ENCODE results near the gene NDUFS2. TPM values are rescaled to one million over a fixed set of nuclear protein-coding genes. Genes with fewer than 3 reads are reported as not detected.
A peak's percentile ranks its signal among the peaks of the same experiment; 100 is the strongest.

Gene NDUFS2
- total RNA-seq, 1 experiment from 2014 or later, result 123 TPM

DNA sequence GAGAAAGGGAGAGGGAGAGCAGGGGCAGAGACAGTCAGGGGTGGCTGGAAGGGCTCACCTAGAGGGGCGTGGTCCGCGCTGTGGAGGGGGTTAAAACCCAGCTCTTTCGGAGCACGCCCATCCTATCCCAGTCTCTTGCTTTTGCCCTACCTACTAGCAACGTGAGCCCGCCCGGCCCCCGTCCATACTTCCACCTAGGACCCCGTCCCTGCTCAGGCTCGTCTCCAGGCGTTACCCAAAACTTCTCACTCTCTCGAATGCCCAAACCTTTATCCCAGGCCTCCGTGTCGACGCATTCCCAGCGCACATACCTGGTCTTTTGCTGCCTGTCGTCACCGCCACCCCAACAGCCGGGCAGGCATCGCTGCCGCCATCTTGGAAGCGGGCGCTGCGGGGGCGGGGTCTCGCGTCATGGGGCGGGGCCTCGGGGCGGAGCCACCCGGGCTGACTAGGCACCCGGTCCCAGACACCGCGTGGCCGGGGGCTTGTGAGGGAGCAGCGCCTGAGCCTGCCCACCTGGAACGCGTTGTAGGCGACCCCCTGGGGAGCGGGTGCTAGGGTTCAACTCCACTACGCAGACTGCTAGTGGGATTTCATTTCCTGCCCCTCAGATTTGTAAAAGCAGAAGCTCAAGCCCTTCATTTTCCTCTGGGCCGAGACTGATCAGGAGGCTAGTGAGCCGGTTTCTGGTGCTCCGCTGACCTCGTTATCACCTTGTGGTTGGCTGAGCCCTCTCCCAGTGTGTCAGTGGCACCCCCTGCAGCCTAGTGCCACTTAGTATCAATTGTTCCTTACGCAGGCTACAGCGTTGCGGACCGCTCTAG is 24.8 kb upstream of the NDUFS2 start, which contains the start of gene B4GALT3:
Gene B4GALT3 (minus strand): TSS at position 396 of the 824 bp plus-strand sequence. CDS start 1,447 bp downstream, outside the sequence.
- TF ChIP-seq, protein P1, sequence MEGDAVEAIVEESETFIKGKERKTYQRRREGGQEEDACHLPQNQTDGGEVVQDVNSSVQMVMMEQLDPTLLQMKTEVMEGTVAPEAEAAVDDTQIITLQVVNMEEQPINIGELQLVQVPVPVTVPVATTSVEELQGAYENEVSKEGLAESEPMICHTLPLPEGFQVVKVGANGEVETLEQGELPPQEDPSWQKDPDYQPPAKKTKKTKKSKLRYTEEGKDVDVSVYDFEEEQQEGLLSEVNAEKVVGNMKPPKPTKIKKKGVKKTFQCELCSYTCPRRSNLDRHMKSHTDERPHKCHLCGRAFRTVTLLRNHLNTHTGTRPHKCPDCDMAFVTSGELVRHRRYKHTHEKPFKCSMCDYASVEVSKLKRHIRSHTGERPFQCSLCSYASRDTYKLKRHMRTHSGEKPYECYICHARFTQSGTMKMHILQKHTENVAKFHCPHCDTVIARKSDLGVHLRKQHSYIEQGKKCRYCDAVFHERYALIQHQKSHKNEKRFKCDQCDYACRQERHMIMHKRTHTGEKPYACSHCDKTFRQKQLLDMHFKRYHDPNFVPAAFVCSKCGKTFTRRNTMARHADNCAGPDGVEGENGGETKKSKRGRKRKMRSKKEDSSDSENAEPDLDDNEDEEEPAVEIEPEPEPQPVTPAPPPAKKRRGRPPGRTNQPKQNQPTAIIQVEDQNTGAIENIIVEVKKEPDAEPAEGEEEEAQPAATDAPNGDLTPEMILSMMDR (conservative IDR thresholded peaks at IDR 0.05; ENCODE audit: low read depth, low read length), result no peak
- TF ChIP-seq EZH2 (IDR thresholded peaks at IDR 0.05; ENCODE audit: borderline replicate concordance, low read depth, low read length, poor library complexity, severe bottlenecking), result no peak
- intact Hi-C loops (cut with micrococcal nuclease; ENCODE audit: unreplicated experiment), result no loop called here
- H3K9me3 ChIP-seq (ENCODE audit: low read depth, low read length, poor library complexity, severe bottlenecking), result no peaks in the 10 kb centered on the region
- H3K27me3 ChIP-seq (replicated peaks; ENCODE audit: insufficient read depth, low read depth, low read length, poor library complexity), result no peaks in the 10 kb centered on the region
- H3K36me3 ChIP-seq (ENCODE audit: insufficient read depth, low read length, poor library complexity, severe bottlenecking), result peaks cover 28% of the 10 kb centered on the region
- peak within 1 kb of the TSS; percentile 78 for H3K4me3 ChIP-seq (ENCODE audit: low read depth, low read length, poor library complexity, severe bottlenecking)
- ChIA-PET CTCF (no interaction called here), POLR2A (ENCODE audit: low non-redundant PET) (interaction anchor here (1.5 kb wide), 1 partner anchor 25 kb away, joined by 5 read pairs; the partner anchor contains the start of gene NDUFS2)
- BruUV-seq (replicated peaks), result TSS peak; percentile 93
- peaks cover 15% of the 10 kb centered on the region for H3K4me1 ChIP-seq (ENCODE audit: insufficient read depth, low read length, poor library complexity, severe bottlenecking)
- peak; percentile 89 for DNase-seq (ENCODE audit: low spot score)
- H3K27ac ChIP-seq (ENCODE audit: low read depth, low read length, poor library complexity, severe bottlenecking), result peak within 1 kb of the TSS; percentile 87

DNA sequence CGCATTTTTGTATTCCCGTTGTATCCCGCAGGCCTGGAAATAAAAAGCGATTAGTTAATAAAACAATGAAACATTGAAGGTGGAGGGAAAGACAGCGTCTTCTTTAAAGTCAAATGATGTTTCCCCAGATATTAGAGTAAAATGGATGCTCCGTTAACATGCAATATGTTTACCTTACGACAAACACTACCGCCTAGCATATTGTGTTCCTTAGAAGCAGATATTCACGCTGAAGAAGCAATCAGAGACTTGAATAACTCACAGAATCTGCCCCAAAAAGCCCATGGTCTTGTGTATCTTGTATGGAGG is 24.3 kb upstream of the NDUFS2 start:
- no peaks in the 10 kb centered on the region for H3K9me3 ChIP-seq (ENCODE audit: low read depth, low read length, poor library complexity, severe bottlenecking)
- ChIA-PET CTCF (no interaction called here), POLR2A (ENCODE audit: low non-redundant PET) (interaction anchor here (1.5 kb wide), 1 partner anchor 24 kb away, joined by 5 read pairs; the partner anchor contains the start of gene NDUFS2)
- no peaks in the 10 kb centered on the region for H3K27me3 ChIP-seq (replicated peaks; ENCODE audit: insufficient read depth, low read depth, low read length, poor library complexity)
- peaks cover 22% of the 10 kb centered on the region for H3K36me3 ChIP-seq (ENCODE audit: insufficient read depth, low read length, poor library complexity, severe bottlenecking)
- DNase-seq (ENCODE audit: low spot score), result no peak
- no TSS peak for BruUV-seq (replicated peaks)
- peak overlapping the region; percentile 87 for H3K27ac ChIP-seq (ENCODE audit: low read depth, low read length, poor library complexity, severe bottlenecking)
- peak overlapping the region; percentile 78 for H3K4me3 ChIP-seq (ENCODE audit: low read depth, low read length, poor library complexity, severe bottlenecking)
- intact Hi-C loops (cut with micrococcal nuclease; ENCODE audit: unreplicated experiment), result no loop called here
- TF ChIP-seq, protein P1 (conservative IDR thresholded peaks at IDR 0.05; ENCODE audit: low read depth, low read length), result no peak
- TF ChIP-seq EZH2 (IDR thresholded peaks at IDR 0.05; ENCODE audit: borderline replicate concordance, low read depth, low read length, poor library complexity, severe bottlenecking), result no peak
- peaks cover 15% of the 10 kb centered on the region for H3K4me1 ChIP-seq (ENCODE audit: insufficient read depth, low read length, poor library complexity, severe bottlenecking)

DNA sequence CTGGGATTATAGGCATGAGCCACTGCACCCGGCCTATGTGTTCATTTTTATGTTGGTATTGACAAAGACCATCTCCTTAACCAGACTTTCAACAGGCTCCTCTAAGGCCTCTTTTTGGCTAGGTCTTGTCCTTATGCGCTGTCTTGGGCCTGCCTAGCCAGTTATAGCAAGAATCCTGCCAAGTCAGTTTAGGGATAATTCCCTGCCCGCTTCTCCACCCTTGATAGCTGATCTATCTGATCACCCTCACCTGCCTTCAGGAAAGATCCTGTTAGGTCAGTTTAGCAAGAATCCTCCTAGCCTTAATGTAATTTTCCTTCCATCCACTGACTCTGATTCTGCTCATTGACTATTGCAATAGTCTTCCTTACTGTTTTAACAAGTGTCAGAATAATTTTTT is 22.5 kb upstream of the NDUFS2 start:
- no TSS peak for BruUV-seq (replicated peaks)
- intact Hi-C loops (cut with micrococcal nuclease; ENCODE audit: unreplicated experiment), result loop anchor here (5.0 kb wide), 1 partner anchor 203 kb away; no protein-coding TSS in a partner anchor
- DNase-seq (ENCODE audit: low spot score), result no peak
- TF ChIP-seq, protein P1 (conservative IDR thresholded peaks at IDR 0.05; ENCODE audit: low read depth, low read length), result no peak
- TF ChIP-seq EZH2 (IDR thresholded peaks at IDR 0.05; ENCODE audit: borderline replicate concordance, low read depth, low read length, poor library complexity, severe bottlenecking), result no peak
- Histone ChIP-seq H3K36me3 (ENCODE audit: insufficient read depth, low read length, poor library complexity, severe bottlenecking) (peaks cover 6% of the 10 kb centered on the region), H3K4me1 (ENCODE audit: insufficient read depth, low read length, poor library complexity, severe bottlenecking) (peaks cover 15% of the 10 kb centered on the region), H3K27ac (ENCODE audit: low read depth, low read length, poor library complexity, severe bottlenecking) (no peak overlapping the region), H3K27me3 (replicated peaks; ENCODE audit: insufficient read depth, low read depth, low read length, poor library complexity) (no peaks in the 10 kb centered on the region), H3K4me3 (ENCODE audit: low read depth, low read length, poor library complexity, severe bottlenecking) (no peak overlapping the region), H3K9me3 (ENCODE audit: low read depth, low read length, poor library complexity, severe bottlenecking) (no peaks in the 10 kb centered on the region)
- POLR2A ChIA-PET (ENCODE audit: low non-redundant PET), result no interaction called here
- CTCF ChIA-PET, result no interaction called here

All from A673 (cell line).